ENCODE data around the gene PCK1. TPM values are rescaled to one million over a fixed set of nuclear protein-coding genes. Genes with fewer than 3 reads are reported as not detected.

Gene PCK1
- total RNA-seq, 1 experiment from 2014 or later: not detected

DNA sequence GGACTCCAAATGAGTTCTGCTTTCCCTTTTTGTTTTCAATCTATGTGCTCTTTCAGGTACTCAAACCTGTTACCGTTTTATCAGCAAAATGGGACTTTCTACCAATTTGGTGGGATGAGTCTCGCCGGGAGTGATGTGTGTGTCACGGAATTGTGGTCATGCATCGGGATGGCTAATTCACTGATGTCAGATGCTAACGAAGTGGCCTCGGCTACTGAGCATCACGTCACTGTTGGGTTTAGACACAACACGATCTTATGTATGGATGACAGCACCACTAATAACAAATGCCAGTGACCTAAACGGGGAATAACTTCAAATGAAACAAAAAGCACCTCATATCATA lies 1.6 kb upstream of the PCK1 start:
- H4K5ac ChIP-seq (ENCODE audit: insufficient read length, low read depth, low read length): no peak overlapping the region
- H3K9me3 Mint-ChIP-seq: no peaks in the 10 kb centered on the region
- H2BK5ac ChIP-seq (ENCODE audit: insufficient read length, low read length): no peak overlapping the region
- H3K14ac ChIP-seq (ENCODE audit: insufficient read depth, low read length): no peak overlapping the region
- no peak overlapping the region for H3K18ac ChIP-seq (ENCODE audit: insufficient read length, low read depth, low read length)
- no peak overlapping the region for H3K56ac ChIP-seq (ENCODE audit: insufficient read length, low read depth, low read length)
- no peaks in the 10 kb centered on the region for H3K79me2 ChIP-seq (ENCODE audit: insufficient read depth, low read length)
- no peak overlapping the region for H2BK12ac ChIP-seq (ENCODE audit: insufficient read length, low read depth, low read length)
- H3K4me3 Mint-ChIP-seq: no peak overlapping the region
- no peaks in the 10 kb centered on the region for H4K20me1 ChIP-seq (ENCODE audit: control insufficient read depth, insufficient read depth, insufficient read length)
- no peak overlapping the region for H2BK120ac ChIP-seq (ENCODE audit: low read depth, low read length, poor library complexity, severe bottlenecking)
- no peak overlapping the region for H2AK5ac ChIP-seq (ENCODE audit: insufficient read length, low read length)
- H2BK15ac ChIP-seq (ENCODE audit: low read depth, low read length): no peak overlapping the region
- H3K9ac ChIP-seq (ENCODE audit: extremely low read depth, insufficient read length, low read length): no peak overlapping the region
- H3K27ac ChIP-seq (ENCODE audit: insufficient read length, low read depth, low read length): no peak overlapping the region
- H2BK20ac ChIP-seq (ENCODE audit: low read depth, low read length, poor library complexity, severe bottlenecking): no peak overlapping the region
- WGBS (ENCODE audit: extremely low coverage, insufficient read length, low lambda C conversion rate): no CpG with 5 or more reads among the region's 10 CpGs
- H3K23ac ChIP-seq (ENCODE audit: insufficient read length, low read depth, low read length): no peak overlapping the region
- H3K23me2 ChIP-seq (ENCODE audit: insufficient read length, low read depth, low read length, poor library complexity, severe bottlenecking): no peaks in the 10 kb centered on the region
- no peaks in the 10 kb centered on the region for H3K9me3 ChIP-seq (ENCODE audit: control insufficient read depth, low read depth, low read length)
- H3K27ac Mint-ChIP-seq: no peak overlapping the region
- no peak overlapping the region for H3K4me2 ChIP-seq (ENCODE audit: insufficient read depth, insufficient read length, low read length)
- no peaks in the 10 kb centered on the region for H3K4me1 ChIP-seq (ENCODE audit: insufficient read depth, low read length)
- H4K8ac ChIP-seq (replicated peaks; ENCODE audit: insufficient read length, low read depth, low read length): no peak overlapping the region
- H3K4me1 Mint-ChIP-seq: peaks cover under 1% of the 10 kb centered on the region in 2 experiments
- H3K4ac ChIP-seq (ENCODE audit: low read depth, low read length): no peak overlapping the region
- no peak overlapping the region for H4K91ac ChIP-seq (ENCODE audit: insufficient read length, low read depth, low read length)
- no peaks in the 10 kb centered on the region for H3K79me1 ChIP-seq (ENCODE audit: insufficient read depth, low read depth, low read length, poor library complexity, severe bottlenecking)
- H2AFZ ChIP-seq (ENCODE audit: low read length): no peak overlapping the region
- H3K27me3 Mint-ChIP-seq (ENCODE audit: low read depth): peaks cover 17% of the 10 kb centered on the region
- no peak for DNase-seq
- TF ChIP-seq, protein P1, sequence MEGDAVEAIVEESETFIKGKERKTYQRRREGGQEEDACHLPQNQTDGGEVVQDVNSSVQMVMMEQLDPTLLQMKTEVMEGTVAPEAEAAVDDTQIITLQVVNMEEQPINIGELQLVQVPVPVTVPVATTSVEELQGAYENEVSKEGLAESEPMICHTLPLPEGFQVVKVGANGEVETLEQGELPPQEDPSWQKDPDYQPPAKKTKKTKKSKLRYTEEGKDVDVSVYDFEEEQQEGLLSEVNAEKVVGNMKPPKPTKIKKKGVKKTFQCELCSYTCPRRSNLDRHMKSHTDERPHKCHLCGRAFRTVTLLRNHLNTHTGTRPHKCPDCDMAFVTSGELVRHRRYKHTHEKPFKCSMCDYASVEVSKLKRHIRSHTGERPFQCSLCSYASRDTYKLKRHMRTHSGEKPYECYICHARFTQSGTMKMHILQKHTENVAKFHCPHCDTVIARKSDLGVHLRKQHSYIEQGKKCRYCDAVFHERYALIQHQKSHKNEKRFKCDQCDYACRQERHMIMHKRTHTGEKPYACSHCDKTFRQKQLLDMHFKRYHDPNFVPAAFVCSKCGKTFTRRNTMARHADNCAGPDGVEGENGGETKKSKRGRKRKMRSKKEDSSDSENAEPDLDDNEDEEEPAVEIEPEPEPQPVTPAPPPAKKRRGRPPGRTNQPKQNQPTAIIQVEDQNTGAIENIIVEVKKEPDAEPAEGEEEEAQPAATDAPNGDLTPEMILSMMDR (conservative IDR thresholded peaks at IDR 0.05): no peak
- no peaks in the 10 kb centered on the region for H3K27me3 ChIP-seq (ENCODE audit: insufficient read depth, low read length)
- no peak overlapping the region for H3T11ph ChIP-seq (ENCODE audit: low read length)
- no peaks in the 10 kb centered on the region; a peak in 1 of 7 replicates for H3K36me3 Mint-ChIP-seq (ENCODE audit: insufficient read depth in 1 of 3, low read depth in 3 of 3)

All from H9 (cell line).